ENCODE results near the gene ARRB1. TPM values are rescaled to one million over a fixed set of nuclear protein-coding genes. Genes with fewer than 3 reads are reported as not detected.

Gene ARRB1
- total RNA-seq, 2 donors from 2014 or later = 26.3 to 39.6 TPM

- no peak overlapping the region for H3K4me3 Mint-ChIP-seq
- ATAC-seq (no peak), DNase-seq (no peak)
- peaks cover 14% of the 10 kb centered on the region for H3K4me1 Mint-ChIP-seq
- H3K36me3 Mint-ChIP-seq (ENCODE audit: low read depth) = peaks cover 4% of the 10 kb centered on the region
- peak overlapping the region; percentile 79 for H3K27ac Mint-ChIP-seq
- no peaks in the 10 kb centered on the region for H3K9me3 ChIP-seq (ENCODE audit: control insufficient read depth, low read length, poor library complexity, severe bottlenecking)
- no peaks in the 10 kb centered on the region for H3K27me3 Mint-ChIP-seq
Observed at GRCh38 chr11:75286826-75287465, 64.5 kb downstream of the ARRB1 start.

GRCh38 chr11:75285776-75286360, 65.6 kb downstream of the ARRB1 start:
- H3K27ac Mint-ChIP-seq = peak overlapping the region; percentile 27
- H3K27me3 Mint-ChIP-seq = no peaks in the 10 kb centered on the region
- ATAC-seq (no peak), DNase-seq (no peak)
- H3K36me3 Mint-ChIP-seq (ENCODE audit: low read depth) = peaks cover 4% of the 10 kb centered on the region
- H3K4me3 Mint-ChIP-seq = no peak overlapping the region
- no peaks in the 10 kb centered on the region for H3K9me3 ChIP-seq (ENCODE audit: control insufficient read depth, low read length, poor library complexity, severe bottlenecking)
- H3K4me1 Mint-ChIP-seq = peaks cover 12% of the 10 kb centered on the region

- DNase-seq (no peak), ATAC-seq (no peak)
- H3K27ac Mint-ChIP-seq = no peak overlapping the region
- no peaks in the 10 kb centered on the region for H3K27me3 Mint-ChIP-seq
- H3K4me1 Mint-ChIP-seq = peaks cover 19% of the 10 kb centered on the region
- peaks cover 4% of the 10 kb centered on the region for H3K36me3 Mint-ChIP-seq (ENCODE audit: low read depth)
- no peaks in the 10 kb centered on the region for H3K9me3 ChIP-seq (ENCODE audit: control insufficient read depth, low read length, poor library complexity, severe bottlenecking)
- no peak overlapping the region for H3K4me3 Mint-ChIP-seq
Observed at GRCh38 chr11:75283391-75283931, 68.0 kb downstream of the ARRB1 start.

- H3K9me3 ChIP-seq (ENCODE audit: control insufficient read depth, low read length, poor library complexity, severe bottlenecking) = no peaks in the 10 kb centered on the region
- H3K27me3 Mint-ChIP-seq = no peaks in the 10 kb centered on the region
- ATAC-seq = no peak
- no peak overlapping the region for H3K4me3 Mint-ChIP-seq
- peaks cover 25% of the 10 kb centered on the region for H3K4me1 Mint-ChIP-seq
- DNase-seq = no peak
- peaks cover 5% of the 10 kb centered on the region for H3K36me3 Mint-ChIP-seq (ENCODE audit: low read depth)
- no peak overlapping the region for H3K27ac Mint-ChIP-seq
Observed at GRCh38 chr11:75281469-75282095, 69.9 kb downstream of the ARRB1 start.

GRCh38 chr11:75280770-75281468, 70.5 kb downstream of the ARRB1 start:
- no peak for DNase-seq
- no peaks in the 10 kb centered on the region for H3K27me3 Mint-ChIP-seq
- H3K36me3 Mint-ChIP-seq (ENCODE audit: low read depth) = peaks cover 5% of the 10 kb centered on the region
- H3K4me3 Mint-ChIP-seq = peak overlapping the region; percentile 21
- H3K4me1 Mint-ChIP-seq = peaks cover 31% of the 10 kb centered on the region
- peak overlapping the region; percentile 83 for H3K27ac Mint-ChIP-seq
- H3K9me3 ChIP-seq (ENCODE audit: control insufficient read depth, low read length, poor library complexity, severe bottlenecking) = no peaks in the 10 kb centered on the region
- no peak for ATAC-seq

- peaks cover 36% of the 10 kb centered on the region for H3K4me1 Mint-ChIP-seq
- ATAC-seq = peak; percentile 54
- H3K27me3 Mint-ChIP-seq = no peaks in the 10 kb centered on the region
- no peak overlapping the region for H3K4me3 Mint-ChIP-seq
- no peaks in the 10 kb centered on the region for H3K9me3 ChIP-seq (ENCODE audit: control insufficient read depth, low read length, poor library complexity, severe bottlenecking)
- peak overlapping the region; percentile 83 for H3K27ac Mint-ChIP-seq
- DNase-seq = peak; percentile 47 to 71 (median 52)
- H3K36me3 Mint-ChIP-seq (ENCODE audit: low read depth) = peaks cover 8% of the 10 kb centered on the region
Observed at GRCh38 chr11:75280227-75280701, 71.2 kb downstream of the ARRB1 start.

DNA sequence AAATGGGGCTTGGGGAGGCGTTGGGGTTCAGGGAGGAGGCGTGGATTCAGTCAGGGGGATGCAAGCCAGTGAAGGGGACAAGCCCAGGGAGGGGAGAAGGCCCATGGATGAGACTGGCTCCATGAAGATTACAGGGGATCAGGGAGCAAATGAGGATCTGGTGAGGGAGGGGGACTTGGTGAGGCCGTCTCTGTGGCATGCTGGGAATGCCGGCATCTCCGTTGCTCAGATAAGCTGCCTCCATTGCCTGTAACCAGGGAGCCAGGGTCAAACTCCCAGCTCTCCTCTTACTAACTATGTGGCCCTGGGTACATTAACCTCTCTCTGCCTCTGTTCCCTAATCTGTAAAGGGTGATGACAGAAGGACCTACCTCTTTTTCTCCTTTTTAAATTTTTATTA, 72.2 kb downstream of the ARRB1 start:
- no peaks in the 10 kb centered on the region for H3K9me3 ChIP-seq (ENCODE audit: control insufficient read depth, low read length, poor library complexity, severe bottlenecking)
- H3K36me3 Mint-ChIP-seq (ENCODE audit: low read depth) = peaks cover 8% of the 10 kb centered on the region
- no peak for ATAC-seq
- H3K4me3 Mint-ChIP-seq = no peak overlapping the region
- H3K4me1 Mint-ChIP-seq = peaks cover 38% of the 10 kb centered on the region
- DNase-seq = no peak
- peak overlapping the region; percentile 90 for H3K27ac Mint-ChIP-seq
- no peaks in the 10 kb centered on the region for H3K27me3 Mint-ChIP-seq

DNA sequence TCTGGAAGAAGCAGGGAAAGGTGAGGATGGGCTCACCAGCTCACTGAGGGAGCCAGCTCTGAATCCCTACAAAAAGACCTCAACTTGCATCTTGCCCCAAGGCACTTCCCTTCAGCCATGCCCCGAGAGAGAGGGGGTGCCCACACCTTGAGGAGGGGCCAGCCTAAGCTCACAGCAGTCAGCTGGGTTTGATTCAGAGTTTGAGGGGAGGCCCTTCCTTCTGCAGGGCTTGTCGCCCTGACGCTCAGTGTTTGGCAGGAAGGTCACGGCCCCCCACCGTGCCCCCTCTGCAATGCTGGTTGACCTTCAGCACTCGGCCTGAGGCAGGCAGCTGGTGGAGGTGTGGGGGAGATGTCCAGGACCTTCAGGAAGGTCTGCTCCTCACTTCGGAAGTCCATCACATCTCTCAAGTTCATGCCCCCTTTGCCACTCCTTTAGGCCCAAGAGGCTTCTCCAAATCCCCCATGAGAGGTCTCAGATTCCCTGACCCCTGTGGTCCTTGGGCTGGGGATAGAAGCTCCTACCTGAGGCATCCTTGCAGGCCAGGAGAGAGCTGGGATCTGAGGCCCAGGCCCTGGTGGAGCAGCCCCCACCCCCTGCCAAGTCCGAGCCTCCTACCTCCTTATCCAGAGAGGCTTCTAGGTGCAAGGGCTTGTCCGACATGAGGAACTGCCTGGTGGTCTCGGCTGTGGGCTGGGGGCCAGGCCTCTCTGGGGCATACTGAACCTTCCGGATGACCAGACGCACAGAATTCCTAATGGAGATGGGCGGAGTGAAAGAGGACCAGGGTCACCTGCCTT, 73.3 kb downstream of the ARRB1 start:
- Mint-ChIP-seq H3K4me1 (peaks cover 38% of the 10 kb centered on the region), H3K36me3 (ENCODE audit: low read depth) (peaks cover 8% of the 10 kb centered on the region), H3K4me3 (no peak overlapping the region), H3K27ac (peak overlapping the region; percentile 90), H3K27me3 (no peaks in the 10 kb centered on the region)
- DNase-seq (no peak), ATAC-seq (no peak)
- H3K9me3 ChIP-seq (ENCODE audit: control insufficient read depth, low read length, poor library complexity, severe bottlenecking) = no peaks in the 10 kb centered on the region

- peaks cover 39% of the 10 kb centered on the region for H3K4me1 Mint-ChIP-seq
- peak in 1 of 3 donors; percentile 3 for DNase-seq
- H3K36me3 Mint-ChIP-seq (ENCODE audit: low read depth) = peaks cover 8% of the 10 kb centered on the region
Observed at GRCh38 chr11:75277211-75277805, 74.2 kb downstream of the ARRB1 start.

DNA sequence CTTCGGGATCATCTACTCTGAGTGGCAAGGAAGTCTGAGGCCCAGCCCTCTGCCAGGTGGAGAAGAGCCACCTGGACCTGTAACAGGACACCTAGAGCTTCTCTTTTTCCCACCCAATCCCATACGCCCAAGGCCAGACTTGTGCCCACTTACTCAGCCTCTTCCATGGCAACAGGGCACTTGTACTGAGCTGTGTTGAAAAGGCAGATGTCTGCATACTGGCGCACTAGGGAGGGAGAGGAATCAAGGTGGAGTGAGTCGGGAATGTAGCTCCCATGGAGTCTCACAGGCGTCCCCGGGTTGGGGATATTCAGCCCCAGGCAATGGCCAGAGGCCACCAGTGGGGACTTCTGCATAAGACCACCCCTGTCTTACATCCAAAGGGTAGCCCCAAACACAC, 74.8 kb downstream of the ARRB1 start:
- H3K9me3 ChIP-seq (ENCODE audit: control insufficient read depth, low read length, poor library complexity, severe bottlenecking) = no peaks in the 10 kb centered on the region
- H3K4me3 Mint-ChIP-seq = peak overlapping the region; percentile 13
- no peaks in the 10 kb centered on the region for H3K27me3 Mint-ChIP-seq
- ATAC-seq = no peak
- peaks cover 8% of the 10 kb centered on the region for H3K36me3 Mint-ChIP-seq (ENCODE audit: low read depth)
- DNase-seq = no peak
- peaks cover 40% of the 10 kb centered on the region for H3K4me1 Mint-ChIP-seq
- peak overlapping the region; percentile 90 for H3K27ac Mint-ChIP-seq

More at GRCh38 chr11:75277211-75277805, 74.2 kb downstream of the ARRB1 start:
- no peak for ATAC-seq
- no peaks in the 10 kb centered on the region for H3K9me3 ChIP-seq (ENCODE audit: control insufficient read depth, low read length, poor library complexity, severe bottlenecking)
- peak overlapping the region; percentile 90 for H3K27ac Mint-ChIP-seq
- H3K27me3 Mint-ChIP-seq = no peaks in the 10 kb centered on the region
- H3K4me3 Mint-ChIP-seq = no peak overlapping the region

DNA sequence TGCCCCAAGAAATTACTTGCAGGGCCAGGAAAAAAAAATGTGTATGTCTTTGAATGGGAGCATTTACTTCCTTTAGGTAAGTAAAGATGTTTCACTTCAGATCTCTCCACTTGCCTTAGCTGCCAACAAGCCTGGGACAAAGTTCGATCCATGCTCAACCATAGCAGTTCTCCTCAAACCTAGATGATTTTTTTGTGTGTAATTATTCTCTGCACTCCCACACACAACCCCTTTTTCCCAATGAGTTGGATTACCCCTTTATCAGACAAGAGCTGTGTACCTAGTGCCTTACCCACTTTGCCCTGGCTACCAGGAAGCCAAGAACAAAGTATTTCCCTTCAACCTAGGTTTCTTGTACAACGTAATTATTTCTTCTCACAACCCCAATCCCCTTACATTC, 75.3 kb downstream of the ARRB1 start:
- no peak for ATAC-seq
- DNase-seq = no peak
- Mint-ChIP-seq H3K27ac (peak overlapping the region; percentile 90), H3K4me1 (peaks cover 40% of the 10 kb centered on the region), H3K36me3 (ENCODE audit: low read depth) (peaks cover 9% of the 10 kb centered on the region), H3K4me3 (peak overlapping the region; percentile 45), H3K27me3 (no peaks in the 10 kb centered on the region)
- no peaks in the 10 kb centered on the region for H3K9me3 ChIP-seq (ENCODE audit: control insufficient read depth, low read length, poor library complexity, severe bottlenecking)

- Mint-ChIP-seq H3K4me1 (peaks cover 39% of the 10 kb centered on the region), H3K27me3 (no peaks in the 10 kb centered on the region), H3K36me3 (ENCODE audit: low read depth) (peaks cover 9% of the 10 kb centered on the region), H3K4me3 (peak overlapping the region; percentile 86), H3K27ac (peak overlapping the region; percentile 90)
- no peaks in the 10 kb centered on the region for H3K9me3 ChIP-seq (ENCODE audit: control insufficient read depth, low read length, poor library complexity, severe bottlenecking)
- peak; percentile 97 for ATAC-seq
- DNase-seq = peak; percentile 22 to 52 (median 47)
Observed at GRCh38 chr11:75275581-75275980, 75.9 kb downstream of the ARRB1 start.

Measured in T-helper 17 cell (primary cell).